ENCODE data around the gene SLC7A6.

GRCh38 chr16:68281368-68282063 lies 17.2 kb downstream of the SLC7A6 start:
- TF ChIP-seq CTCF (IDR thresholded peaks at IDR 0.05; ENCODE audit: insufficient read depth, low read depth, low read length) (no peak), EZH2 (IDR thresholded peaks at IDR 0.05; ENCODE audit: insufficient read depth, low read length) (no peak)
